ENCODE data around the gene ITPR3. TPM values are rescaled to one million over a fixed set of nuclear protein-coding genes. Genes with fewer than 3 reads are reported as not detected.

ITPR3 gene
- total RNA-seq, 4 donors from 2014 or later = 139 to 250 (median 182) TPM

DNA sequence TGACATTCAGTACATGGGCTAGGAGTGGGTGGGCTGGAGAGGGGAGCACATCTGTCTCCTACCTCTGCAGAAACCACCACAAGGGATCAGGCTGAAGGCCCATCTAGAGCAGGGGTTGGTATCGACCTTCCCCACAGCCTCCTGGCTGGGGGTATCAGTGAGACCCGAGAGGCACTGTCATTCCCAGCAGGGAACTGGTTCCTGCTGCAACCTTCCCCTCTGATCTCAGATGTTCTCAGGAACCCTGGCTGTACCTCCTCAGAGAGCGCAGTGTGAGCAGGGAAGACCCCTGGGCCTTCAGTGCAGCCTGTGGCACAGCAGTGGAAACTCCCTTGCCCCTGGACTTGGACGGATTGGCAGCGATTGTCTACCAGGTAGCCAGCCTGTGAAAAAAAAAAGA is 117.8 kb downstream of the ITPR3 start:
- Histone ChIP-seq H3K27ac (no peak overlapping the region), H3K36me3 (no peaks in the 10 kb centered on the region), H3K27me3 (no peaks in the 10 kb centered on the region), H3K4me3 (no peak overlapping the region), H3K9me3 (no peaks in the 10 kb centered on the region), H3K4me1 (peaks cover 0 to under 1% (median 0%) of the 10 kb centered on the region in 4 donors)
- TF ChIP-seq, protein P1, sequence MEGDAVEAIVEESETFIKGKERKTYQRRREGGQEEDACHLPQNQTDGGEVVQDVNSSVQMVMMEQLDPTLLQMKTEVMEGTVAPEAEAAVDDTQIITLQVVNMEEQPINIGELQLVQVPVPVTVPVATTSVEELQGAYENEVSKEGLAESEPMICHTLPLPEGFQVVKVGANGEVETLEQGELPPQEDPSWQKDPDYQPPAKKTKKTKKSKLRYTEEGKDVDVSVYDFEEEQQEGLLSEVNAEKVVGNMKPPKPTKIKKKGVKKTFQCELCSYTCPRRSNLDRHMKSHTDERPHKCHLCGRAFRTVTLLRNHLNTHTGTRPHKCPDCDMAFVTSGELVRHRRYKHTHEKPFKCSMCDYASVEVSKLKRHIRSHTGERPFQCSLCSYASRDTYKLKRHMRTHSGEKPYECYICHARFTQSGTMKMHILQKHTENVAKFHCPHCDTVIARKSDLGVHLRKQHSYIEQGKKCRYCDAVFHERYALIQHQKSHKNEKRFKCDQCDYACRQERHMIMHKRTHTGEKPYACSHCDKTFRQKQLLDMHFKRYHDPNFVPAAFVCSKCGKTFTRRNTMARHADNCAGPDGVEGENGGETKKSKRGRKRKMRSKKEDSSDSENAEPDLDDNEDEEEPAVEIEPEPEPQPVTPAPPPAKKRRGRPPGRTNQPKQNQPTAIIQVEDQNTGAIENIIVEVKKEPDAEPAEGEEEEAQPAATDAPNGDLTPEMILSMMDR (IDR thresholded peaks at IDR 0.05) = no peak
- no peak for TF ChIP-seq POLR2A (IDR thresholded peaks at IDR 0.05)
- DNase-seq = no peak

DNA sequence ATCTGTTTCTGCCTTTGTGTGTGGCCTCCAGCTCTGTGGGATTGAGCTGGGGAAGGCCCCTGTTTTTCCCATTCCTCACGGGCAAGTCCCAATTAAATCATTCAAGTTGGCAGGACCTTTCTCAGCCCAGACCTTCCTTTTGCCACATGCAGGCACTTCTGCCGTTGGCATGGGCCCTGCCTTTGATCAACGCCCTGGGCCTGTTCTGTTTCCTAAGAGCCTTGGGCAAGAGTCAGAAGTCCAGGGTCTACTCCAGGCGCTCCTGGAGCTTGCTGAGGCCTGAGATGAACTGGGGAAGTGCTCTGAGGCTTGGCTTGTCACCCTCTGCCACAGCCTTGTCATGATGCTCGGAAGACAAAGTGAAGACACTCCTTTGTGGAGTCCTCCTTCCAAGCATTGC is 118.4 kb downstream of the ITPR3 start:
- DNase-seq = peak in 1 of 3 donors; percentile 59

DNA sequence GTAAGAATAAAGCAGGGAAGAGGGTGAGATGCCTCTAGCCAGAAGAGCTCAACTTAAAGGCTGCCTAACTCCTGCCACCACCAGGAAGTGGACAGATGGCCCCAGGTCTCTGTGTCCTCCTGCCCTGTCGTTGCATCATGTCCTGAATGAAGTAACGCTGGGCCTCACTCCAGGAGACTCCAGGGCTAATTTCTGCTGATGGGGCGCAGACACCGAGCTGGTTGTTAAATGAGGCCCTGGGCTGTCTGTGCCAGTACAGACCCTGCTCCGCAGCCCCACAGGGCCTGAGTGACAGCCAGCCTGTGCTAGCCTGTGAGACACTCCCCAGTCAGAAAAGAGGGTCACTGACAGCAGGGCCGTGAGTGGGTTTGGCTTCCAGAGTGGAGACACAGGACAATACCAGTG is 119.1 kb downstream of the ITPR3 start:
- Histone ChIP-seq H3K27me3 (no peaks in the 10 kb centered on the region), H3K36me3 (no peaks in the 10 kb centered on the region), H3K4me1 (peaks cover 0 to 13% (median 0%) of the 10 kb centered on the region in 4 donors), H3K27ac (peak overlapping the region in 1 of 4 donors; percentile 9), H3K4me3 (no peak overlapping the region), H3K9me3 (no peaks in the 10 kb centered on the region)
- TF ChIP-seq, protein P1 (IDR thresholded peaks at IDR 0.05) = no peak
- TF ChIP-seq POLR2A (IDR thresholded peaks at IDR 0.05) = no peak
- DNase-seq = no peak

More for the DNA sequence above, 118.4 kb downstream of the ITPR3 start:
- H3K27ac ChIP-seq = peak overlapping the region in 1 of 4 donors; percentile 9
- peaks cover 0 to 7% (median 0%) of the 10 kb centered on the region in 4 donors for H3K4me1 ChIP-seq
- H3K36me3 ChIP-seq = no peaks in the 10 kb centered on the region
- no peaks in the 10 kb centered on the region for H3K27me3 ChIP-seq
- no peak for TF ChIP-seq POLR2A (IDR thresholded peaks at IDR 0.05)
- TF ChIP-seq, protein P1 (IDR thresholded peaks at IDR 0.05) = no peak
- no peak overlapping the region for H3K4me3 ChIP-seq
- no peaks in the 10 kb centered on the region for H3K9me3 ChIP-seq

DNA sequence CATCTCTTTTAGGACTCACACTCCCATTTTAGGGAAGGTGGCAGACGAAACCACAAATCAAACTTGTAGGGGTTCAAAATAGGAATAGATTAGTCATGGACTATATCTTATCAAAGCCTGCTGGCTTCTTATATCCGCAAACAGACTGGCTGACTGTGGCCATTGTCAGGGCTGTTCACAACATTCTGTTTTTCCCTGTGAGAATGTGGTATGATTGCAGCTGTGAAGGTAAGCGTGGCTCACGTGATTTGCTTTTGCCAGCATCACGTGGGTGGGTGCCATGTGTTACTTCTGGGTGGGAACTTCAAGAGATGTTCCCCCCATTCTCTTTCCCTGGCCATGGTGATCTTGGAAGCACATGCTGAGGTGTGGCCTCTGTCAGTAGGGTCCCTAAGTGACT is 119.7 kb downstream of the ITPR3 start:
- Histone ChIP-seq H3K36me3 (no peaks in the 10 kb centered on the region), H3K27ac (no peak overlapping the region), H3K4me3 (no peak overlapping the region), H3K27me3 (no peaks in the 10 kb centered on the region), H3K9me3 (no peaks in the 10 kb centered on the region), H3K4me1 (peaks cover 0 to 18% (median 0%) of the 10 kb centered on the region in 4 donors)
- no peak for DNase-seq
- TF ChIP-seq POLR2A (IDR thresholded peaks at IDR 0.05) = no peak
- TF ChIP-seq, protein P1 (IDR thresholded peaks at IDR 0.05) = no peak

DNA sequence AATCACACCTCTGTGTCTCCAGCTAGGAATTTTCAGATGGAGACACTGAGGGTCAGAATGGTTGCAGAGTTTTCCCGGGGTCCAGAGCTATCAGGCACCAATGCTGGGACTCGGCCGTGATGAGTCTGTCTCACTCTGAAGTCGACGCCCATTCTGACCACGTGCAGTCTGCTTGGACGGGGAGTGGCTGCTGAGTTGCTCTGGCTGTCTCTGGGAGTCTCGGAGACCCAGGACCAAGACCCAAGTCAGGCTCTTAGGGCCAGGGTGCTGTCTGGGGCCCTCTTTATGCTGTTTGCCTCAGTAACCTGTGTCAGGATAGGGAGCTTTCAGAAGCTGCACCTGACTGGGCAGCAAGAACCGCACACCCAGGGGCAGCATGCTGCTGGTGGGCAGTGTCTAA is 121.0 kb downstream of the ITPR3 start:
- no peak for DNase-seq
- H3K27me3 ChIP-seq = no peaks in the 10 kb centered on the region
- peaks cover 0 to 18% (median 0%) of the 10 kb centered on the region in 4 donors for H3K4me1 ChIP-seq
- no peaks in the 10 kb centered on the region for H3K36me3 ChIP-seq
- H3K4me3 ChIP-seq = no peak overlapping the region
- H3K27ac ChIP-seq = no peak overlapping the region
- H3K9me3 ChIP-seq = no peaks in the 10 kb centered on the region
- TF ChIP-seq, protein P1 (IDR thresholded peaks at IDR 0.05) = no peak
- no peak for TF ChIP-seq POLR2A (IDR thresholded peaks at IDR 0.05)

DNA sequence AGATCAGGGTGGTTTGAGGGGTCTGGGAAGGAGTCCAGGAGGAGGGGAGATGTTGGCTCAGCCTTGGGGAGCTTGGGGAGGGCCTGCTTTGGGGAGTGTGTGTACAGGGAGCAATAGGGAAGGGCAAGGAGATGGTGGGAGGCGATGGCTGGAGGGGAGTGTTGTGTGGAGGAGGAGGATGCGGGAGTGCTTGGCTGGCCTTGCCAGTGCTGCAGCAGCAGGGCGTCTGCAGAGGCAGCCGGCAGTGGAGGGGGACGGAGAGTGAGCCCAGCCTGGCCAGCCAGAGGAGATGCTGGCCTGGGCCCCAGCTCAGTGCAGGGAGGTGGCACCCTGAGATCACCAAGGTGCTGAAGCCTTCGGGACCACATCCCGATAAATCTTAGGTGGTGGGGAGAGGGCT is 121.7 kb downstream of the ITPR3 start:
- H3K27me3 ChIP-seq = no peaks in the 10 kb centered on the region
- peaks cover 0 to 18% (median 0%) of the 10 kb centered on the region in 4 donors for H3K4me1 ChIP-seq
- no peak for TF ChIP-seq POLR2A (IDR thresholded peaks at IDR 0.05)
- TF ChIP-seq, protein P1 (IDR thresholded peaks at IDR 0.05) = no peak
- H3K36me3 ChIP-seq = no peaks in the 10 kb centered on the region
- H3K27ac ChIP-seq = no peak overlapping the region
- H3K9me3 ChIP-seq = no peaks in the 10 kb centered on the region
- H3K4me3 ChIP-seq = no peak overlapping the region
- no peak for DNase-seq

Measured in Peyer's patch (tissue), 4 donors.